GM19397 (cell line): ENCODE results near the gene C12orf56.
"Not testable (repeated sequence)": the region's sequence is repeated elsewhere in the genome, so short reads cannot be mapped to it uniquely, and the experiment has no call there.

Experiments
- ATAC-seq: cut with Tn5 transposase; IDR thresholded peaks from one replicate; pipeline ENCODE4 v1.9.1; 2021; ENCODE audit warnings: mild to moderate bottlenecking, moderate library complexity; ENCODE audit not compliant: unreplicated experiment

C12orf56 gene

GRCh38 chr12:64318605-64319004, 72.0 kb downstream of the C12orf56 start:
- ATAC-seq, result no peak

- no peak for ATAC-seq
Measured at GRCh38 chr12:64311877-64312276, 78.7 kb downstream of the C12orf56 start.

DNA sequence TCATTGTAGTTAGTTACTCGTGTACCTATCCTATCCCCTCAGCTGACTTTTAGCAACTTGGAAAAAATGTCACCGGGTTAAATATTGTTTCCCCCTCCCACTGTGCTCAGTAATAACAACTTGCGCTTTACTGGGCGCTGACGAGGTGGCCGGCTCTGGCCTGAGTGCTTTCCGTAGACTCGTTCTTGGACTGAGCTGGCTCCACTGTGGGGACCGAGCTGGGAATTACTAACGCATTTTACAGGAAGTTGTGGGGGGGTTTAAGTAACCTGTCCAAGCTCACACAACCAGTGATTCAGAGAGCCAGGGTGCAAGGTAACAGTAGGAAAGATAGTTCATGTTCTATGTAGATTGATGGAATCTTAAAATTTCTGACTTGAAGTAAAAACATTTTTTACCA, 86.0 kb downstream of the C12orf56 start:
- ATAC-seq, result no peak

- ATAC-seq, result no peak
Measured at GRCh38 chr12:64299628-64300027, 90.9 kb downstream of the C12orf56 start.

DNA sequence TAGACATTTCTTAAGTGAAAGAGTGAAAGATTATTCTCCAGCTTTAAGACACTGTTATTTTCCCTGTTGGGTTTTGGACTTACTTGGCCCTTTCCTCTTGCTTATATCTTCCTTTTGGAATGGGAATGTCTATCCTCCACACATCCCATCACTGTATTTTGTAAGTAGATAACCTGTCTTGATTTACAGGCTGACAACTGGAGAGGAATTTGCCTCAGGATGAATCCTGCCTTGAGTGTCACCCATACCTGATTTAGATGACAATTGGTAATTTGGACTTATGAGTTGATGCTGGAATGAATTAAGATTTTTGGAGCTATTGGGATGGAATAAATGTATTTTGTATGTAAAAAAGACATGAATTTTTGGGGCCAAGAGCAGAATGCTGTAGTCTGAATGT, 94.3 kb downstream of the C12orf56 start:
- no peak for ATAC-seq

GRCh38 chr12:64293654-64294364, 96.7 kb downstream of the C12orf56 start:
- ATAC-seq, result no peak

DNA sequence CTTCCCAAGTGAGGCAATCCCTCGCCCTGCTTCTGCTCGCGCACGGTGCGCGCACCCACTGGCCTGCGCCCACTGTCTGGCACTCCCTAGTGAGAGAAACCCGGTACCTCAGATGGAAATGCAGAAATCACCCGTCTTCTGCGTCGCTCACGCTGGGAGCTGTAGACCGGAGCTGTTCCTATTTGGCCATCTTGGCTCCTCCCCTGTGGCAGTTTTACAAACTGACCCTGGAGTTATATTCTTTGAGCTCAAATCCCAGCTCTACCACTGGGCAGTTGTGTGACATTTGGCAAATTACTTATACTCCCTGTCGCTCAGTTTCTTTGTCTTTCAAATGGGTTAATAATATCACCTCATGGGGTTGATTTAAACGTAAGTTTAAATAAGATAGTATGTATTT, 97.4 kb downstream of the C12orf56 start:
- ATAC-seq, result not testable (repeated sequence)

GRCh38 chr12:64286521-64286920, 104.0 kb downstream of the C12orf56 start:
- ATAC-seq, result no peak

GRCh38 chr12:64284256-64284655, 106.3 kb downstream of the C12orf56 start:
- ATAC-seq, result no peak

- ATAC-seq, result no peak
Measured at GRCh38 chr12:64278421-64278820, 112.1 kb downstream of the C12orf56 start.

DNA sequence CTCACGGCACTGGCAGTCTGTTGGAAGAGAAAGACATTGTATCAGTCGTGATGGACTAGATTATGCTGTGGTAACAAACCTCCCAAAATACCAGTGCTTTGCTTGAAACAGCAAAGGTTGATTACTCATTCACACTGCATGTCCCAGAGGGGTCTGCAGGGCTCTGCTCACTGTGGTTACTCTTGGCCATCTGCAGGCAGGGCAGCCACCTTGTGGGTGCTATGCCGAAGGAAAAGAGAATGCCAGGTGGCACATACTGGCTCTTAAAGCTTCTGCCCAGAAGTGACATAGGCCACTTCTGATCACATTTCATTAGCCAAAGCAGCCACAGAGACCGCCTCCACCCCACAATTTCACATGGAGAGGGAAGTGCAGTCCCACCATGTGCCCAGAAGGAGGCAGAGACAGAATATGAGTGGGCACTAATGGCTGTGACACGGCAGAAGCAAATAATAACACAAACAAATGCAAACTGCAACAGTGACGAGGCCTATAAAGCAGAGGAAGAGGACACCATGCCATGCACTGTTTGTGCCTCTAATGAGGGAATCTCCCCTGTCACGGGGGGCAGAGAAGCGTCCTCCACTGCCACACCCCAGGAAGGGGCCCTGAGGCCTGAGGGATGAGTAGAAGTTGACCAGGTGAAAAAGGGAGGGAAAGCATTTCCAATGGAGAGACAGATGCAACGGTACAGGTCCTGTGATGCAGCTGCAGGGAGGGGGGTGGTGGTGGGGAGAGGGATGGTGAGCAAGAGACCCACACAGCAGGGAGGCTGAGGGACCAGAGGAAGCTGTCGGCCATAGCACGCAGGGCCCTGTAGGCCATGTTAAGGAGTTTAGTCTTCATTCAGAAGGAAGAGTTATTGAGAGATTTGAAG, 116.8 kb downstream of the C12orf56 start:
- ATAC-seq, result no peak

DNA sequence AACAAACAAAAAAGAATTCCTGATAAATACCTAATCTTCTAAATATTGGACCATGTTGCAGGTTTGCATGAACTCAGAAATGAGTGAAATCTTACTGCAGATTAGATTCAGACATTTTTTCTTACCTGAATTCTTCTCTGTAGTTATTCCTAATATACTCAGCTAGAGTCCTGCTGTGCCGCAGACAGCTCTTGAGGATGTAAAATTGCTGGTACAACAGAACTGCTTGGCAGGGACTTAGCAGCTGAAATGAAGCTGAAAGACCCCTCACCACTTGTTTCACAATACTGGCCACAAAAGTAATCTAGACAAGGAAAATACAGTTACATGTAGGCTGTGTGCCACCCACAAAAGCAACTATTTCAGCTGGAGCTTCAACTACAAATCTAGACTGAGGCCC, 120.1 kb downstream of the C12orf56 start:
- ATAC-seq, result no peak

- no peak for ATAC-seq
Measured at GRCh38 chr12:64269161-64269560, 121.4 kb downstream of the C12orf56 start.

DNA sequence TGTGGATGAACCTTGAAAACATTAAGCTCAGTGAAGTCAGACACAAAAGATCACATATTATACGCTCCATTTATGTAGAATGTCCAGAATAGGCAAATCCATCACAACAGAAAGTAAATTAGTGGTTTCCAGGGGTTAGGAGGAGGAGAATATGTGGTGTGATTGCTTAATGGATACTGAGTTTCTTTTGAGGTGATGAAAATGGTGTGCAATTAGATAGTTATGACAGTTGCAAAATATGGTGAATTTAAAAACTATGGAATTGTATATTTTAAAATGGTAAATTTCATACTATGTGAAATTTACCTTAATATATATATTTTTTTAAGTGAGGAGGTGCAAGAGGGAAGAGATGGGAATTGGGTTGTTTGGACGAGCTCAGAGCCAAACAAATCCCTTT, 122.1 kb downstream of the C12orf56 start:
- ATAC-seq, result no peak

- ATAC-seq, result no peak
Measured at GRCh38 chr12:64265839-64266238, 124.7 kb downstream of the C12orf56 start.

DNA sequence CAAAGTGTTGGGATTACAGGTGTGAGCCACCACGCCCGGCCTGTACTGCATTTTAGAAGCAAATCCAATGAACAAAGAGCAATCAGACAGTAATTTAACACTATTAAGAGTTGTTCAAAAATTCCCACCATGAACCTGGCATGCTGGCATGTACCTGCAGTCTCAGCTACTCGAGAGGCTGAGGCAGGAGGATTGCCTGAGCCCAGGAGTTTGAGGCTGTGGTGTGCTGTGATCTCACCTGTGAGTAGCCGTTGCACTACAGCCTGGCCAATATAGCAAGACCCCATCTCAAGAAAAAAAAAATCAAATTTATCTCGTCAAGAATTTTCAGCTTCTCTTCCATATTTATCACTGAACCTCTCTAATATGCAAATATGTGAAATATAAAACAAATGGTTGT, 128.7 kb downstream of the C12orf56 start:
- ATAC-seq, result no peak

GRCh38 chr12:64258576-64258975, 132.0 kb downstream of the C12orf56 start:
- ATAC-seq, result no peak

DNA sequence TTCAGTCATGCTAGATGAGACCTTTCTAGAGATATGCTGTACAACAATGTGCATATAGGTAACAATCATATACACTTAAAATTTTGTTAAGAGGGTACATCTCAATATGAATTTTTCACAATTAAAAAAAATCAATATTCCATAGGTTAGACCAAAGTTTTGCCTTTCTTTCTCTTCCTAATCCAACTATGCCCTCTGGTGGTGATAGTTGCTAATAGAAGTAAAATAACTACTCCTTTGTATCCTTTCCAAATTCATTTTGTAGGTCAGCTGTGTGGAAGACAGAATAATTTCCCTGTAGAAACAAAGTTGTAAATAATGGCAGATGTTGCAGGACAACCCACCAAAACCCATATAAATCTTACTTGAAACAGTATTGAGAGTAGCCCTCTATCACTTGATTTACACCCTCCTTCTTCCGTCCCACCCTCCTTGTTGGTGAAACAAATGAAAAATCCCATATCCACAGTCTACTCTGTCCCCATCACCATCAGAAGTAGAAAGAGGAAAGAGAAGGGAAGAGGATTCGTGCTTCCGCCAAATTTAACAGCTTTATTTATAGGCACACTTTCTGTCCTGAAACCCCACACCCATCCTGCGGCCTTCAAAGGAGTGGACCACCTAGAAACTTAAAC, 134.3 kb downstream of the C12orf56 start:
- ATAC-seq, result no peak

DNA sequence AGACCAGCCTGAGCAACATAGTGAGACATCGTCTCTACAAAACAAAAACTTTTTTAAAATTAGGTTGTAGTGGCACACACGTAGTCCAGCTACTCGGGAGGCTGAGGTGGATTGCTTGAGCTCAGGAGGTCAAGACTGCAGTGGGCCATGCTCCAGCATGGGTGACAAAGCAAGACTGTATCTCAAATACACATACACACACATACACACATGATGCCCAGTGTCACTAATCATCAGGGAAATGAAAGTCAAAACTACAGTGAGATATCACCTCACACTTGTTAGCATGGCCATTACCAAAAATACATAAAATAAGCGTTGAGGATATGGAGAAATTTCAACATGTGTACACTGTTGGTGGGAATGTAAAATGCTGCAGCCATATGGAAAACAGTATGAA, 135.3 kb downstream of the C12orf56 start:
- ATAC-seq, result no peak

GRCh38 chr12:64253356-64253755, 137.2 kb downstream of the C12orf56 start:
- no peak for ATAC-seq

GRCh38 chr12:64252681-64253080, 137.9 kb downstream of the C12orf56 start:
- ATAC-seq, result no peak

GRCh38 chr12:64243809-64244208, 146.7 kb downstream of the C12orf56 start:
- no peak for ATAC-seq
